Mucosa of descending colon (tissue), 3 donors: ENCODE measurements around the gene METTL4. TPM values are rescaled to one million over a fixed set of nuclear protein-coding genes. Genes with fewer than 3 reads are reported as not detected.

Experiments
- ATAC-seq: fragments of 200-7000 bp; cut with Tn5 transposase; one replicate; pipeline ENCODE4 v1.9.1; 2020; ENCODE audit warnings: mild to moderate bottlenecking, moderate library complexity
- DNase-seq, 3 donors: peaks; one replicate each; pipeline ENCODE4 v3.0.0-alpha.2; 2020
- H3K36me3 ChIP-seq: fragments of 200-600 bp; one replicate; pipeline ENCODE4 v1.8.0; 2021; ENCODE audit warnings: low read depth, mild to moderate bottlenecking
- H3K4me1 ChIP-seq: fragments of 200-600 bp; one replicate; pipeline ENCODE4 v1.8.0; 2021; ENCODE audit warnings: low read depth, mild to moderate bottlenecking
- H3K4me3 ChIP-seq: fragments of 200-600 bp; one replicate; pipeline ENCODE4 v1.8.0; 2021; ENCODE audit warnings: mild to moderate bottlenecking
- H3K9me3 ChIP-seq: fragments of 200-600 bp; one replicate; pipeline ENCODE4 v1.8.0; 2021; ENCODE audit warnings: mild to moderate bottlenecking
- intact Hi-C, 2 donors: fragments of 100-400 bp; cut with DNase I in 1 of 2; cut with micrococcal nuclease in 1 of 2; formaldehyde crosslinking; loops; one replicate each; pipeline versions ENCODE4 v1.11.0 to v1.11.1; 2022; cut with DNase I, micrococcal nuclease
- long read RNA-seq, 2 donors: library from polyadenylated mRNA; unstranded; transcript quantifications; one replicate each; pipeline ENCODE4 v2.0.0, GENCODE V29; 2019 to 2021
- total RNA-seq, 3 donors: library from RNA; stranded (reverse); fragmentation: NEBNext Ultra II Directional in 2 of 3; extraction: Animal tissue kit (Norgen Biotek cat#: 25700) in 2 of 3; gene quantifications; one replicate each; pipeline versions ENCODE4 v1.2.1 to v1.2.4, GENCODE V29; 2021 to 2023
- TF ChIP-seq, protein P1 (sequence below): fragments of 200-600 bp; IDR thresholded peaks from one replicate; pipeline ENCODE4 v1.8.0; 2022; ENCODE audit warnings: antibody characterized with exemption, mild to moderate bottlenecking
- donor health status: DM: no; HTN: no; CAD: no; lungs with moderate emphysema.
- donor health status: DM: no; HTN: no; CAD: no.
- donor health status: DM: no; HTN: yes; CAD: no.

METTL4 gene, protein sequence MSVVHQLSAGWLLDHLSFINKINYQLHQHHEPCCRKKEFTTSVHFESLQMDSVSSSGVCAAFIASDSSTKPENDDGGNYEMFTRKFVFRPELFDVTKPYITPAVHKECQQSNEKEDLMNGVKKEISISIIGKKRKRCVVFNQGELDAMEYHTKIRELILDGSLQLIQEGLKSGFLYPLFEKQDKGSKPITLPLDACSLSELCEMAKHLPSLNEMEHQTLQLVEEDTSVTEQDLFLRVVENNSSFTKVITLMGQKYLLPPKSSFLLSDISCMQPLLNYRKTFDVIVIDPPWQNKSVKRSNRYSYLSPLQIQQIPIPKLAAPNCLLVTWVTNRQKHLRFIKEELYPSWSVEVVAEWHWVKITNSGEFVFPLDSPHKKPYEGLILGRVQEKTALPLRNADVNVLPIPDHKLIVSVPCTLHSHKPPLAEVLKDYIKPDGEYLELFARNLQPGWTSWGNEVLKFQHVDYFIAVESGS
- 10 to 100 TPM in 2 of 3 donors, 1 to 10 TPM in 1; 7.6 to 13.6 (median 10.6) TPM for total RNA-seq
- long read RNA-seq, donor 1, partial matches to known transcripts: 3 of 8 reads
- long read RNA-seq, donor 1, other reads (novel, unspliced or antisense): 0 of 8 reads
- long read RNA-seq, donor 2, partial matches to known transcripts: 1 of 4 reads
- long read RNA-seq, donor 2, other reads (novel, unspliced or antisense): 3 of 4 reads

DNA sequence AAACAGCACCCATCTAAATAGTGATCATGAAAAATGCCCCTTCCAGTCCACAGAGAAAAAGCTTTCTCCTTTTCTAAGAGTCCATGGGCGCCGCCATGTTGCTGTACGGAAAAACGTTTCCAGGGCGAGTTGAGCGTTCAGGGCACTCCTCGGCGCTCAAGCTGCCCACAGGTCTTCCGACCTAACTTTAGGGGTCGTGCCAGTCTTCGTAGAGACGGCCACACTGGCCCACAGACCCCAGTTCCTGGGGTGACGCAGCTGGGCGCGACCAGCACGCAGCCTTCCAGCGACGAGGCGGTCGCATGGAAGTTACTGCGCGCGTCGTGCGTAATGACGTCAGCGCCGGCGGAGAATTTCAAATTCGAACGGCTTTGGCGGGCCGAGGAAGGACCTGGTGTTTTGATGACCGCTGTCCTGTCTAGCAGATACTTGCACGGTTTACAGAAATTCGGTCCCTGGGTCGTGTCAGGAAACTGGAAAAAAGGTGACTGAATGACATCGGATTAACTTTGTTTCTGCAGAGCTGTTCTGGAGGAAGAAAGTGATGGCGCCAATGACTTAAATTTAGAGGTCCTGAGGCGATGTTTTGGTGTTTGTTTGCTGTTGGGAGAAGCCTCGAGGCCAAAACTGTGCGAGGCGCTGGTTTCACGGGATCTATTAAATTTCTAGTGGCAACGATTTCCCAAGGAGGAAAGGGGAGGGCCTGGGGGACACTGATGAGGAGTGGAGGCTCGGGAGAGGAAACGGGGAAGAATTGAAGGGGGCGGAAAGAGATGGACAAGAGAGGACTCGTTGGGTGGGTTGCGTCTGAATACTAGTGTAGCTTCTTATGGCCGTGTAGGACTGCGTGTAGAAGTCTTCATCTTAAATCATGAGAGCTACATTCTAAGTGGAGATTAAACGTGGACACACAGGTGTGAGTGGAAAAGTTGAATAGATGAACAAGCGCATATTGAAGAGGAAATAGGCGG, at the start of gene METTL4, which contains the start of gene NDC80:
Gene METTL4, minus strand, starts transcription at position 306 of the 971 bp plus-strand sequence. CDS start 4,289 bp downstream, outside the sequence.
Gene NDC80, plus strand, starts transcription at position 358 of the 971 bp plus-strand sequence. CDS start 1,429 bp downstream, outside the sequence.
- peak; percentile 94 for ATAC-seq
- DNase-seq: peak; percentile 88 to 91 (median 90)
- Histone ChIP-seq H3K36me3 (no peaks in the 10 kb centered on the region), H3K9me3 (no peaks in the 10 kb centered on the region), H3K4me1 (peaks cover 8% of the 10 kb centered on the region), H3K4me3 (peak within 1 kb of the TSS; percentile 47)
- intact Hi-C loops: loop anchor here in 1 of 2 donors (10.0 kb wide), 1 partner anchor 83 kb away; the partner anchor contains the start of gene SMCHD1
- TF ChIP-seq, protein P1, sequence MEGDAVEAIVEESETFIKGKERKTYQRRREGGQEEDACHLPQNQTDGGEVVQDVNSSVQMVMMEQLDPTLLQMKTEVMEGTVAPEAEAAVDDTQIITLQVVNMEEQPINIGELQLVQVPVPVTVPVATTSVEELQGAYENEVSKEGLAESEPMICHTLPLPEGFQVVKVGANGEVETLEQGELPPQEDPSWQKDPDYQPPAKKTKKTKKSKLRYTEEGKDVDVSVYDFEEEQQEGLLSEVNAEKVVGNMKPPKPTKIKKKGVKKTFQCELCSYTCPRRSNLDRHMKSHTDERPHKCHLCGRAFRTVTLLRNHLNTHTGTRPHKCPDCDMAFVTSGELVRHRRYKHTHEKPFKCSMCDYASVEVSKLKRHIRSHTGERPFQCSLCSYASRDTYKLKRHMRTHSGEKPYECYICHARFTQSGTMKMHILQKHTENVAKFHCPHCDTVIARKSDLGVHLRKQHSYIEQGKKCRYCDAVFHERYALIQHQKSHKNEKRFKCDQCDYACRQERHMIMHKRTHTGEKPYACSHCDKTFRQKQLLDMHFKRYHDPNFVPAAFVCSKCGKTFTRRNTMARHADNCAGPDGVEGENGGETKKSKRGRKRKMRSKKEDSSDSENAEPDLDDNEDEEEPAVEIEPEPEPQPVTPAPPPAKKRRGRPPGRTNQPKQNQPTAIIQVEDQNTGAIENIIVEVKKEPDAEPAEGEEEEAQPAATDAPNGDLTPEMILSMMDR: no peak

DNA sequence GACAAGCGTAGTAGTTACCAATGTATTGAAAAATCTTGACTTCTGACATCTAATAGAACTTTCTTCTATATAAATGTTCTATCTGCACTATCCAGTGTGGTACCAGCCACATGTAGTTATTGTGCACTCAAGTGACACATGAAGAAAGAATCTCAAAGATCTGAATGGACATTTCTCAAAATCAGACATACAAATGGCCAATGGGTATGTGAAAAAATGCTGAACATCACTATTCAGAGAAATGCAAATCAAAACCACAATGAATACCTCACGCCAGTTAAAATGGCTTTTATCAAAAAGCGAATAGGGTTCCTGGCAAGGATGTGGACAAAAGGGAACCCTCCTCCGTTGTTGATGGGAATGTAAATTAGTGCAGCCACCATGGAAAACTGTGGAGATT, 46.7 kb upstream of the METTL4 start:
- Histone ChIP-seq H3K36me3 (no peaks in the 10 kb centered on the region), H3K4me1 (no peaks in the 10 kb centered on the region), H3K4me3 (no peak overlapping the region), H3K9me3 (no peaks in the 10 kb centered on the region)
- TF ChIP-seq, protein P1: no peak
- intact Hi-C loops: no loop called here
- ATAC-seq (no peak), DNase-seq (no peak)

DNA sequence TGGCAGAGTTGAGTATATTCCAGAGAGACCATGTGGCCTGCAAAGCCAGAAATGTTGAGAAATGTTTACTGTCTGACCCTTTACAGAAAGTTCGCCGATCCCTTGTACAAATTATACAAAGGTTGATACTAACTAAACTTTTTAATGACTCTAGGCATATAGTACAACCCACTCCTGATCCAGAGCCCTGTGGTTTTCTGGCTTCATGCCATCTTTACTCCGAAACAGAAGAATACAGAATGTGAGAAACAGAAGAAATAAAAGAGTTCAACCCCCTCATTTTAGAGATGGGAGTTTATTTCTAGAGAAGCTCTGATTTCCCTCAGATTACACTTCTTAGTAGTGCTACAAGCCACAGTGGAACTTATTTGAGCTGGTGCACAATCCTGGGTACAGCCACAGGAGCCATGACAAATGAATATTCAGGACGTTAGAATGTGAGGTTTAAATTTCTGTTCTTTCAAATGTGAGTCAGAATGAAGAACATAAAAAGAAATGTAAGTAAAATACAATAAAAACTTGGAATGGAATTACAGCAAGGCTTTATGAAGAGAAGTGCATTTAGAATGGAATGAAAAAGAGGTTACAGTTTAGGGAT, 46.2 kb upstream of the METTL4 start:
- DNase-seq: no peak
- Histone ChIP-seq H3K4me1 (no peaks in the 10 kb centered on the region), H3K9me3 (no peaks in the 10 kb centered on the region), H3K4me3 (no peak overlapping the region), H3K36me3 (no peaks in the 10 kb centered on the region)
- TF ChIP-seq, protein P1: no peak
- intact Hi-C loops: no loop called here
- ATAC-seq: no peak

DNA sequence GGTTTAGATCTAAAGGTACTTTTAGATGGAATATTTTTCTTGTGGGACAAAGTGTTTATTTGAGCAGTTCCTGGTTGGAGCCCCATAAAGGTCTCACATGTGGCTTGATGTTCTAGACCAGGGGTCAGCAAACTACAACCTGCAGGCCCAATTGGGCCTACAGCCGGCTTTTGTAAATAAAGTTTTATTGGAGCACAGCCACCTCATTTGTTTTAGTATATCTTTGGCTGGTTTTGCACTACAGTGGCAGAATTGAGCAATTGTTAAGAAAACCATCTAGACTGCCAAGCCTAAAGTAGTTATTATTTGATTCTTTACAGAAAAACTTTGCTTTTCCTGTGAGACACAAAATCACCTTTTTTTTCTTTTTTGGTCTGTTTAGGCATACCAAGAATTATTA, 41.7 kb upstream of the METTL4 start:
- Histone ChIP-seq H3K4me3 (no peak overlapping the region), H3K4me1 (no peaks in the 10 kb centered on the region), H3K36me3 (no peaks in the 10 kb centered on the region), H3K9me3 (no peaks in the 10 kb centered on the region)
- intact Hi-C loops: no loop called here
- no peak for DNase-seq
- TF ChIP-seq, protein P1: no peak
- no peak for ATAC-seq

DNA sequence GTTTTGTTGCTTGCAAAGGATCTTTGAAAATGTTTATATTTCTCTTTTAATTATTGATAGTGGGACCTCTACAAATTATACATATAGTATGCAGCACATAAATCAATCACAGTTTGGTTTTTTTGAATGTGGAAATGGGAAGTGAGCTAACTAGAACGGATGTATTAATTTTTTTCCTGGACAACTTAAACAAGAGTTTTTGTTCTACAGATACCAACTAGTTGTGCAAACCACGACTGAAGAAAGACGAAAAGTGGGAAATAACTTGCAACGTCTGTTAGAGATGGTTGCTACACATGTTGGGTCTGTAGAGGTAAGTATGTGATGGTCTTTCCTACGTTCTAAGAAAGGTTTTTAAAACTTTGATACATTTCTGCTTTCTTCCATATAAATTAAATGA, 39.2 kb upstream of the METTL4 start:
- ATAC-seq (no peak), DNase-seq (no peak)
- Histone ChIP-seq H3K4me1 (no peaks in the 10 kb centered on the region), H3K9me3 (no peaks in the 10 kb centered on the region), H3K36me3 (no peaks in the 10 kb centered on the region), H3K4me3 (no peak overlapping the region)
- intact Hi-C loops: no loop called here
- TF ChIP-seq, protein P1: no peak
